HG03457 (cell line): Measurements from ENCODE around the gene NDUFAF8.

Experiments used
- ATAC-seq: cut with Tn5 transposase; IDR thresholded peaks from one replicate; pipeline ENCODE4 v1.9.1; 2021; ENCODE audit warnings: moderate number of reproducible peaks; ENCODE audit not compliant: unreplicated experiment

The NDUFAF8 gene

GRCh38 chr17:81200695-81201580, 38.2 kb upstream of the NDUFAF8 start:
- no peak for ATAC-seq

- ATAC-seq = no peak
These were observed 36.8 kb upstream of the NDUFAF8 start for GRCh38 chr17:81202318-81202717.

- no peak for ATAC-seq
These were observed 36.0 kb upstream of the NDUFAF8 start for GRCh38 chr17:81203136-81203535.

GRCh38 chr17:81204578-81204977, 34.5 kb upstream of the NDUFAF8 start:
- no peak for ATAC-seq

- ATAC-seq = no peak
These were observed 33.0 kb upstream of the NDUFAF8 start for GRCh38 chr17:81206166-81206565.

GRCh38 chr17:81206657-81207056, 32.5 kb upstream of the NDUFAF8 start:
- no peak for ATAC-seq

GRCh38 chr17:81207610-81208581, 31.2 kb upstream of the NDUFAF8 start:
- ATAC-seq = no peak

- ATAC-seq = no peak
These were observed 30.5 kb upstream of the NDUFAF8 start for GRCh38 chr17:81208651-81209050.

GRCh38 chr17:81209141-81209540, 30.0 kb upstream of the NDUFAF8 start:
- no peak for ATAC-seq

GRCh38 chr17:81210466-81210865, 28.7 kb upstream of the NDUFAF8 start:
- ATAC-seq = no peak

- ATAC-seq = no peak
These were observed 28.2 kb upstream of the NDUFAF8 start for GRCh38 chr17:81210868-81211267.

- ATAC-seq = no peak
These were observed 26.8 kb upstream of the NDUFAF8 start for GRCh38 chr17:81212365-81212764.

GRCh38 chr17:81213978-81214377, 25.1 kb upstream of the NDUFAF8 start:
- no peak for ATAC-seq

- ATAC-seq = no peak
These were observed 21.6 kb upstream of the NDUFAF8 start for GRCh38 chr17:81217491-81217890.

- ATAC-seq = no peak
These were observed 20.7 kb upstream of the NDUFAF8 start for GRCh38 chr17:81218459-81218858.

- ATAC-seq = no peak
These were observed 20.1 kb upstream of the NDUFAF8 start for GRCh38 chr17:81218991-81219390.

GRCh38 chr17:81219476-81220180, 19.5 kb upstream of the NDUFAF8 start:
- no peak for ATAC-seq

GRCh38 chr17:81221371-81221841, 17.7 kb upstream of the NDUFAF8 start:
- ATAC-seq = no peak

GRCh38 chr17:81221842-81222619, 17.1 kb upstream of the NDUFAF8 start:
- no peak for ATAC-seq

GRCh38 chr17:81222620-81222905, 16.6 kb upstream of the NDUFAF8 start:
- ATAC-seq = no peak
